ENCODE data around the gene KIF25.

The KIF25 gene

GRCh38 chr6:168022488-168023321 is 25.2 kb downstream of the KIF25 start:
- Histone ChIP-seq H3K9ac (ENCODE audit: low read length) (no peak overlapping the region), H3K79me2 (ENCODE audit: insufficient read depth, low read length) (no peaks in the 10 kb centered on the region), H3K27me3 (ENCODE audit: low read length) (no peaks in the 10 kb centered on the region), H3K4me2 (ENCODE audit: low read depth, low read length, poor library complexity, severe bottlenecking) (no peak overlapping the region), H3K4me3 (ENCODE audit: insufficient read depth, low read length, poor library complexity, severe bottlenecking) (no peak overlapping the region), H3K9me2 (replicated peaks; ENCODE audit: insufficient read depth, low read length) (no peaks in the 10 kb centered on the region), H2AFZ (ENCODE audit: low read depth, low read length, severe bottlenecking) (no peak overlapping the region), H3K27ac (ENCODE audit: low read depth, low read length) (no peak overlapping the region), H3K36me3 (ENCODE audit: low read length) (no peaks in the 10 kb centered on the region), H3F3A (ENCODE audit: insufficient read depth) (no peaks in the 10 kb centered on the region), H3K9me3 (ENCODE audit: insufficient read depth, low read length) (no peaks in the 10 kb centered on the region), H4K20me1 (ENCODE audit: low read depth, low read length) (no peaks in the 10 kb centered on the region)
- no peak for TF ChIP-seq EZH2phosphoT487 (conservative IDR thresholded peaks at IDR 0.05; ENCODE audit: low read length)
- no peak for TF ChIP-seq CTCF (IDR thresholded peaks at IDR 0.05; ENCODE audit: insufficient read depth, low read length, poor library complexity, severe bottlenecking)

GRCh38 chr6:168024951-168025510 is 27.6 kb downstream of the KIF25 start:
- Histone ChIP-seq H4K20me1 (ENCODE audit: low read depth, low read length) (no peaks in the 10 kb centered on the region), H2AFZ (ENCODE audit: low read depth, low read length, severe bottlenecking) (no peak overlapping the region), H3K79me2 (ENCODE audit: insufficient read depth, low read length) (no peaks in the 10 kb centered on the region), H3K9me2 (replicated peaks; ENCODE audit: insufficient read depth, low read length) (no peaks in the 10 kb centered on the region), H3F3A (ENCODE audit: insufficient read depth) (no peaks in the 10 kb centered on the region), H3K9me3 (ENCODE audit: insufficient read depth, low read length) (no peaks in the 10 kb centered on the region), H3K27me3 (ENCODE audit: low read length) (no peaks in the 10 kb centered on the region), H3K4me2 (ENCODE audit: low read depth, low read length, poor library complexity, severe bottlenecking) (no peak overlapping the region), H3K9ac (ENCODE audit: low read length) (no peak overlapping the region), H3K27ac (ENCODE audit: low read depth, low read length) (no peak overlapping the region), H3K4me3 (ENCODE audit: insufficient read depth, low read length, poor library complexity, severe bottlenecking) (no peak overlapping the region), H3K36me3 (ENCODE audit: low read length) (no peaks in the 10 kb centered on the region)
- no peak for TF ChIP-seq EZH2phosphoT487 (conservative IDR thresholded peaks at IDR 0.05; ENCODE audit: low read length)
- TF ChIP-seq CTCF (IDR thresholded peaks at IDR 0.05; ENCODE audit: insufficient read depth, low read length, poor library complexity, severe bottlenecking), result no peak

- Histone ChIP-seq H3K9me3 (ENCODE audit: insufficient read depth, low read length) (no peaks in the 10 kb centered on the region), H3K27me3 (ENCODE audit: low read length) (no peaks in the 10 kb centered on the region), H3K9me2 (replicated peaks; ENCODE audit: insufficient read depth, low read length) (no peaks in the 10 kb centered on the region), H2AFZ (ENCODE audit: low read depth, low read length, severe bottlenecking) (no peak overlapping the region), H3F3A (ENCODE audit: insufficient read depth) (no peaks in the 10 kb centered on the region), H3K4me2 (ENCODE audit: low read depth, low read length, poor library complexity, severe bottlenecking) (no peak overlapping the region), H3K4me3 (ENCODE audit: insufficient read depth, low read length, poor library complexity, severe bottlenecking) (no peak overlapping the region), H3K9ac (ENCODE audit: low read length) (no peak overlapping the region), H3K36me3 (ENCODE audit: low read length) (no peaks in the 10 kb centered on the region), H4K20me1 (ENCODE audit: low read depth, low read length) (no peaks in the 10 kb centered on the region), H3K27ac (ENCODE audit: low read depth, low read length) (no peak overlapping the region), H3K79me2 (ENCODE audit: insufficient read depth, low read length) (no peaks in the 10 kb centered on the region)
- TF ChIP-seq EZH2phosphoT487 (conservative IDR thresholded peaks at IDR 0.05; ENCODE audit: low read length), result no peak
Measured at GRCh38 chr6:168025831-168026710, 28.6 kb downstream of the KIF25 start.

All from SU-DHL-6 (cell line).